HEK293T (cell line): Measurements from ENCODE around the gene GSTM3.
"Not testable (repeated sequence)": the region's sequence is repeated elsewhere in the genome, so short reads cannot be mapped to it uniquely, and the experiment has no call there.

ENCODE experiments used
- CTBP1 ChIP-seq: fragments of 450-650 bp; IDR thresholded peaks from 2 replicates; pipeline ENCODE4 v1.6.1; 2016; ENCODE audit warnings: borderline replicate concordance
- FOXA1 ChIP-seq: fragments of 450-650 bp; IDR thresholded peaks from 2 replicates; pipeline ENCODE4 v1.6.1; 2016; ENCODE audit warnings: mild to moderate bottlenecking
- FOXM1 ChIP-seq: fragments of 450-650 bp; IDR thresholded peaks from 2 replicates; pipeline ENCODE4 v1.6.1; 2017; ENCODE audit warnings: mild to moderate bottlenecking, borderline replicate concordance
- HDGF ChIP-seq: fragments of 450-650 bp; IDR thresholded peaks from 2 replicates; pipeline ENCODE4 v1.6.1; 2017; ENCODE audit warnings: antibody characterized with exemption, borderline replicate concordance
- SP1 ChIP-seq: fragments of 450-650 bp; IDR thresholded peaks from 2 replicates; pipeline ENCODE4 v1.6.1; 2017
- SUZ12 ChIP-seq: fragments of 450-650 bp; IDR thresholded peaks from 2 replicates; pipeline ENCODE4 v1.6.1; 2016; ENCODE audit warnings: mild to moderate bottlenecking
- TARDBP ChIP-seq: fragments of 450-650 bp; IDR thresholded peaks from 2 replicates; pipeline ENCODE4 v1.6.1; 2016

GRCh38 chr1:109756325-109756724 lies 15.5 kb upstream of the GSTM3 start:
- not testable (repeated sequence) for TF ChIP-seq FOXA1, CTBP1, SP1, HDGF, TARDBP, FOXM1, SUZ12
